Naive thymus-derived CD4-positive, alpha-beta T cell (primary cell): ENCODE results near the gene SAPCD2. TPM values are rescaled to one million over a fixed set of nuclear protein-coding genes. Genes with fewer than 3 reads are reported as not detected.
"Not testable (repeated sequence)": the region's sequence is repeated elsewhere in the genome, so short reads cannot be mapped to it uniquely, and the experiment has no call there.

Experiments
- ATAC-seq: fragments of 150-1000 bp; cut with Tn5 transposase; 2 replicates; pipeline ENCODE4 v1.10.0; 2021; ENCODE audit warnings: mild to moderate bottlenecking, moderate library complexity
- CTCF ChIA-PET: fragments of 350-600 bp; sonication (Branson Sonifier 250); formaldehyde crosslinking; loops from one replicate; lab custom pipeline; 2021; ENCODE audit warnings: antibody characterized with exemption; lab: Charles Lee
- POLR2A ChIA-PET: fragments of 350-600 bp; sonication (Branson Sonifier 250); formaldehyde crosslinking; loops from one replicate; lab custom pipeline; 2021; ENCODE audit warnings: antibody characterized with exemption, inconsistent platforms; lab: Charles Lee
- DNase-seq, 9 donors: peaks; one replicate each; pipeline versions ENCODE4 v3.0.0 to v3.0.0-alpha.2; 2020 to 2022; ENCODE audit warnings: mixed read lengths in 1 of 9
- H3K27ac ChIP-seq: one replicate; pipeline ENCODE4 v1.7.0; 2013; ENCODE audit warnings: mild to moderate bottlenecking, low read depth, low read length, moderate library complexity
- H3K27me3 ChIP-seq, 2 donors: one replicate each; pipeline ENCODE4 v1.7.0; 2013; ENCODE audit warnings: low read length in 2 of 2, mild to moderate bottlenecking in 2 of 2, moderate library complexity in 2 of 2; ENCODE audit not compliant: control insufficient read depth in 2 of 2, insufficient read depth in 2 of 2
- H3K36me3 ChIP-seq, 3 experiments: 1 replicate in 2 of 3; 2 replicates in 1 of 3; pipeline ENCODE4 v1.7.0; 2013; ENCODE audit warnings: low read length in 3 of 3, mild to moderate bottlenecking in 3 of 3, moderate library complexity in 1 of 3; ENCODE audit not compliant: insufficient read depth in 3 of 3, control insufficient read depth in 2 of 3
- H3K4me1 ChIP-seq, 2 donors: one replicate each; pipeline ENCODE4 v1.7.0; 2013; ENCODE audit warnings: low read length in 2 of 2, mild to moderate bottlenecking in 2 of 2, moderate library complexity in 1 of 2; ENCODE audit not compliant: control insufficient read depth in 2 of 2, insufficient read depth in 2 of 2
- H3K4me3 ChIP-seq: 2 replicates; pipeline ENCODE4 v1.7.0; 2013; ENCODE audit warnings: mild to moderate bottlenecking, low read length
- H3K9me3 ChIP-seq, 3 experiments: 1 replicate in 2 of 3; 2 replicates in 1 of 3; pipeline ENCODE4 v1.7.0; 2013; ENCODE audit warnings: low read length in 3 of 3; ENCODE audit not compliant: control insufficient read depth in 2 of 3
- H3K27ac Mint-ChIP-seq, 9 donors: one replicate each; pipeline ENCODE4 v1.8.0; 2020 to 2022; ENCODE audit warnings: mixed read lengths in 9 of 9, mild to moderate bottlenecking in 8 of 9, moderate library complexity in 5 of 9, inconsistent platforms in 2 of 9
- H3K27me3 Mint-ChIP-seq, 5 donors: one replicate each; pipeline ENCODE4 v1.8.0; 2021 to 2022; ENCODE audit warnings: mixed read lengths in 5 of 5, mild to moderate bottlenecking in 1 of 5
- H3K36me3 Mint-ChIP-seq, 5 donors: one replicate each; pipeline ENCODE4 v1.8.0; 2020 to 2022; ENCODE audit warnings: mixed read lengths in 5 of 5, mild to moderate bottlenecking in 3 of 5, inconsistent platforms in 1 of 5
- H3K4me1 Mint-ChIP-seq, 7 donors: one replicate each; pipeline ENCODE4 v1.8.0; 2020 to 2022; ENCODE audit warnings: mixed read lengths in 7 of 7, mild to moderate bottlenecking in 3 of 7, inconsistent platforms in 1 of 7
- H3K4me3 Mint-ChIP-seq, 10 donors: one replicate each; pipeline ENCODE4 v1.8.0; 2020 to 2022; ENCODE audit warnings: mild to moderate bottlenecking in 10 of 10, mixed read lengths in 10 of 10, moderate library complexity in 6 of 10, inconsistent platforms in 2 of 10
- H3K9me3 Mint-ChIP-seq, 11 donors: one replicate each; pipeline ENCODE4 v1.8.0; 2020 to 2022; ENCODE audit warnings: mixed read lengths in 11 of 11, mild to moderate bottlenecking in 4 of 11, inconsistent platforms in 1 of 11, moderate library complexity in 1 of 11
- intact Hi-C, 2 donors: fragments of 100-400 bp; cut with micrococcal nuclease; formaldehyde crosslinking; loops; one replicate each; pipeline ENCODE4 v1.15.1; 2023
- polyA plus RNA-seq, 2 donors: library from polyadenylated mRNA; unstranded; fragments of 300-500 nt; fragmentation: Illumina TruSeq; gene quantifications; one replicate each; pipeline ENCODE4 v1.2.3, GENCODE V29; 2021
- total RNA-seq, 6 experiments: library from RNA in 5 of 6; stranded (reverse) in 5 of 6; gene quantifications; 1 replicate in 5 of 6; 2 replicates in 1 of 6; pipeline ENCODE4 v1.2.3 and lab custom pipeline; 2021 to 2026

The SAPCD2 gene
- total and polyA plus RNA-seq, 7 experiments from 2014 or later, result 0.16 to 22.1 (median 0.47) TPM; not detected in 1

DNA sequence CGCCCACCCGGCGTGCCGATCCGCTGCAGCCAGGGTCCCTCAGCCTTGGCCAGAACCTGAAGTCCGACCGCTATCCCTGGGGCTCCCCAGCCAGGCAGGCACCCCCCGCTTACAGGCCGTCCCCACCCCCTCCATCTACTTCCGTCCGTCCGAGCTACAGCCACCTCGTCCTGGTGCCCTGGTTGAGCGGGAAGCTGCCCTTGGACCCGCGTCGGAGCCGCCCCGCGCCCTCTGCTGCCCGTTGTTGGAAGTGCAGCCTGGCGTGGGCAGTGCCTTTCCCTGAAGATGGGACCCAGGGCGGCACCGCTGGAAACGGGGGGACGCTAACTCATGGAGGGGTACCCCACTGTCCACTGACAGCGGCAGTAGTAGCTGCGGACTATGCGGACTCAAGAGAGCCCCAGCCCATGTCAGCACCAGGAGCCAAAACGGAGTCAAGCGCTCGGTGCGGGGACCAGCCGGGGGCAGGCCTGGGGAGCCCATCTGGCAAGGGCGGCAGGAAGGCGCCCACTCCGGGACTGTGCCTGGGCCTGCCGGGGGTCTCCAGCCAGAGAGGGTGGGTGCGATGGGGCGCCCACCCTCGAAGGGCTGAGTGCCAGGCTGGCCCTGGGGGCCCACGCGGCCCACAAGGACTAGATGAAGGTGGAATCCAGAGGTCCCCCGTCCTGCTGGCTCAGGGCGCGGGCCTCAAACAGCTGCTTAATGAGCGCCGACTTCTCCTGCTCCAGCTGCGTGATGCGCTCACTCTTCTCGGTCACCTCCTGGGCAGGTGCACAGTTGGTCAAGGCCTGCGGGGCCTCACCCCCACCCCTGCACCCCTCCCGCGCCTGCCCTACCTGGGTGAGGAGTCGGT lies 6.1 kb downstream of the SAPCD2 start:
- H3K27me3 Mint-ChIP-seq, result no peaks in the 10 kb centered on the region
- H3K36me3 ChIP-seq, result no peaks in the 10 kb centered on the region
- ChIA-PET POLR2A (interaction anchor here (0.6 to 1.3 kb wide), 3 partner anchors 22 to 176 kb away, joined by 3 read pairs; partner anchors contain the start of genes MAN1B1 and TUBB4B), CTCF (interaction anchor here (0.5 to 2.5 kb wide), 4 partner anchors 13 to 293 kb away, joined by 3 to 11 read pairs (median 7); partner anchors contain the start of genes MAN1B1 and UAP1L1)
- H3K4me1 Mint-ChIP-seq, result peaks cover 4 to 15% (median 5%) of the 10 kb centered on the region in 7 donors
- ATAC-seq (peak; percentile 53), DNase-seq (peak in 4 of 9 donors; percentile 39 to 78 (median 62))
- no peak overlapping the region for H3K27ac ChIP-seq
- no peaks in the 10 kb centered on the region for H3K9me3 ChIP-seq
- H3K9me3 Mint-ChIP-seq, result no peaks in the 10 kb centered on the region
- H3K4me3 Mint-ChIP-seq, result no peak overlapping the region
- intact Hi-C loops, result loop anchor here (1.0 to 10.0 kb wide), 2 partner anchors 277 to 279 kb away; no protein-coding TSS in a partner anchor
- peaks cover 0 to 4% (median 0%) of the 10 kb centered on the region in 5 donors for H3K36me3 Mint-ChIP-seq
- no peaks in the 10 kb centered on the region for H3K27me3 ChIP-seq
- no peak overlapping the region for H3K27ac Mint-ChIP-seq
- no peak overlapping the region for H3K4me3 ChIP-seq
- H3K4me1 ChIP-seq, result peaks cover 0 to 5% of the 10 kb centered on the region in 2 donors

DNA sequence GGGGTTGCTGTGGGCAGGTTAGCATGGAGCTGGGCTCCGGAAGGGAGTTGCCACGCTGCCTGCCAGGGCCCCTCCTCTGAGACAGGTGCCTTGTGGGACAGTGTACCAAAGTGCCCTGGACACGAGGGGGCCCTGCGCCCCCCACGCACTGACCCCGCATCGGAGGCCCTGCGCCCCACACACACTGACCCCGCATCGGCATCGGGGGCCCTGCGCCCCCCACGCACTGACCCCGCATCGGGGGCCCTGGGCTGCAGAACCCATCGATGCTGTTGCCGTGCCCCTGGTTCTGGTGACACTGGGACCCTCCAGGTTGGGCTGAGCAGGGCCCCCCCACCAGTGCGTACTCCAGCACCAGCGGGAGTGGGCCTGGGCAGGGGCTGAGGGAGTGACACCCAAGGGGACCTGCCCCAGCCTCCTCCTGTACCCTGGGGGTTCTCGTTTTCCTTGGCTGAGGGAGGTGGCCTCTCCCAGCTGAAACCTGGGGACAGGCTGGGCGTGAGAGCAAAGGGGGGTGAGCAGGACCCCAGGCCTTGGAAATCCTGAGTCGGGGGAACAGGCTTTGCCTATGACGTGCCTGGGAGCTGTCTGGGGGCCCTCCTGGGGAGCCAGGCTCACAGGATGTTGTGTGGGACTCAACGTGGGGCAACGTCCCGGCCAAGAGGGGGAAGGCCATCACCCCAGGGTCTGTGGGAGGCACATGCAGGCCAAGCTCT lies 6.9 kb downstream of the SAPCD2 start:
- no peaks in the 10 kb centered on the region for H3K27me3 Mint-ChIP-seq
- DNase-seq, result no peak
- ChIA-PET CTCF (interaction anchor here (0.5 to 2.5 kb wide), 4 partner anchors 14 to 292 kb away, joined by 3 to 11 read pairs (median 7); partner anchors contain the start of genes MAN1B1 and UAP1L1), POLR2A (interaction anchor here (0.6 to 1.3 kb wide), 3 partner anchors 23 to 177 kb away, joined by 3 read pairs; partner anchors contain the start of genes MAN1B1 and TUBB4B)
- H3K4me1 Mint-ChIP-seq, result peaks cover 4 to 11% (median 5%) of the 10 kb centered on the region in 7 donors
- Histone ChIP-seq H3K27me3 (no peaks in the 10 kb centered on the region), H3K27ac (no peak overlapping the region), H3K36me3 (no peaks in the 10 kb centered on the region), H3K9me3 (no peaks in the 10 kb centered on the region), H3K4me1 (peaks cover 0 to 3% of the 10 kb centered on the region in 2 donors), H3K4me3 (no peak overlapping the region)
- H3K9me3 Mint-ChIP-seq, result no peaks in the 10 kb centered on the region
- H3K27ac Mint-ChIP-seq, result no peak overlapping the region
- H3K4me3 Mint-ChIP-seq, result no peak overlapping the region
- intact Hi-C loops, result loop anchor here (1.0 to 10.0 kb wide), 2 partner anchors 276 to 279 kb away; no protein-coding TSS in a partner anchor
- ATAC-seq, result no peak
- H3K36me3 Mint-ChIP-seq, result peaks cover 0 to 4% (median 0%) of the 10 kb centered on the region in 5 donors

DNA sequence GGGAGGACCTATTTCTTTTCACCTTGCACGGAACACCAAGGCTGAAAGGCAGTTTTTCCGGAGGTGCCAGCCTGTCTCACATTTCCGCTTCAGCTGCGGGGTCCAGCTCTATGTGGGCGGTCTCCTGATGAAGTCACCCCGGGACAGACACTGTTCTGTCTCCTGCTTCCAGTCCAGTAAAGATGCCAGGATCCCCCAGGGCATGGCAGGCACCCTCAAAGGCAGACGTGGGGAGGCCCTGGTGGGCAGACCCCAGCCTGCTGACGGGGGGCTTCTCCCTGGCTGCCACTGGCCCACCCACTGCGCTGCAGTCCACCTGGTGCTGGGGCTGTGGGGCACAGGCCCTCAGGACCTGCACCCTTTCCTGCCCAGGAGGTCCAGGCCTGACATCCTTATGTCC lies 7.6 kb downstream of the SAPCD2 start:
- CTCF ChIA-PET, result interaction anchor here (2.5 kb wide), 1 partner anchor 16 kb away, joined by 11 read pairs; no protein-coding TSS in a partner anchor
- H3K27me3 ChIP-seq, H3K4me1 ChIP-seq, H3K27ac Mint-ChIP-seq, H3K4me1 Mint-ChIP-seq, H3K9me3 ChIP-seq, H3K9me3 Mint-ChIP-seq, ATAC-seq, POLR2A ChIA-PET, H3K4me3 Mint-ChIP-seq, H3K27ac ChIP-seq, H3K27me3 Mint-ChIP-seq, DNase-seq, H3K36me3 Mint-ChIP-seq, H3K4me3 ChIP-seq, H3K36me3 ChIP-seq: not testable (repeated sequence)
- intact Hi-C loops, result loop anchor here in 1 of 2 donors (10.0 kb wide), 1 partner anchor 278 kb away; no protein-coding TSS in a partner anchor

DNA sequence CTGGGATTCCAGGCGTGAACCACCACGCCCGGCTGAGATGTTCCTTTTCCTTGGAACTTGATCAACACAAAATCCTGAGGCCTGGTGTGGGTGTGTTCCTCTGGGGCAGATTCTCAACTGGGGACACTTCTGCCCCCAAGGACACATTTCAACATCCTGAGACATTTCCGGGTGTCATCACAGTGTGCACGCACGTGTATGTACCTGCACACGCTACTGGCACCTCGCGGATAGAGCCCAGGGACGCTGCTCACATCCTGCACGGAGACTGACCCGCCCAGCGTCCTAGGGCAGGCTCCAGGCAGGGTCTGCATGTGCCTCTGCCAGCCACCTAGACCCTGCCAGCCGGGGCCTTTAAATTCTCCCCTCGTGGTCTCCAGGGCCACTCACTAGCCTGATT lies 8.0 kb downstream of the SAPCD2 start:
- no peaks in the 10 kb centered on the region for H3K36me3 ChIP-seq
- no peaks in the 10 kb centered on the region for H3K9me3 Mint-ChIP-seq
- no peak overlapping the region for H3K4me3 Mint-ChIP-seq
- H3K27me3 ChIP-seq, result no peaks in the 10 kb centered on the region
- POLR2A ChIA-PET, result no interaction called here
- H3K36me3 Mint-ChIP-seq, result peaks cover 0 to 4% (median 0%) of the 10 kb centered on the region in 5 donors
- H3K4me1 Mint-ChIP-seq, result peaks cover 0 to 3% (median 0%) of the 10 kb centered on the region in 7 donors
- no peaks in the 10 kb centered on the region for H3K4me1 ChIP-seq
- no peak overlapping the region for H3K27ac Mint-ChIP-seq
- ATAC-seq, result no peak
- H3K4me3 ChIP-seq, result no peak overlapping the region
- intact Hi-C loops, result loop anchor here in 1 of 2 donors (10.0 kb wide), 1 partner anchor 278 kb away; no protein-coding TSS in a partner anchor
- no peak for DNase-seq
- H3K27me3 Mint-ChIP-seq, result no peaks in the 10 kb centered on the region
- CTCF ChIA-PET, result interaction anchor here (2.5 kb wide), 1 partner anchor 16 kb away, joined by 11 read pairs; no protein-coding TSS in a partner anchor
- H3K9me3 ChIP-seq, result no peaks in the 10 kb centered on the region
- H3K27ac ChIP-seq, result no peak overlapping the region

DNA sequence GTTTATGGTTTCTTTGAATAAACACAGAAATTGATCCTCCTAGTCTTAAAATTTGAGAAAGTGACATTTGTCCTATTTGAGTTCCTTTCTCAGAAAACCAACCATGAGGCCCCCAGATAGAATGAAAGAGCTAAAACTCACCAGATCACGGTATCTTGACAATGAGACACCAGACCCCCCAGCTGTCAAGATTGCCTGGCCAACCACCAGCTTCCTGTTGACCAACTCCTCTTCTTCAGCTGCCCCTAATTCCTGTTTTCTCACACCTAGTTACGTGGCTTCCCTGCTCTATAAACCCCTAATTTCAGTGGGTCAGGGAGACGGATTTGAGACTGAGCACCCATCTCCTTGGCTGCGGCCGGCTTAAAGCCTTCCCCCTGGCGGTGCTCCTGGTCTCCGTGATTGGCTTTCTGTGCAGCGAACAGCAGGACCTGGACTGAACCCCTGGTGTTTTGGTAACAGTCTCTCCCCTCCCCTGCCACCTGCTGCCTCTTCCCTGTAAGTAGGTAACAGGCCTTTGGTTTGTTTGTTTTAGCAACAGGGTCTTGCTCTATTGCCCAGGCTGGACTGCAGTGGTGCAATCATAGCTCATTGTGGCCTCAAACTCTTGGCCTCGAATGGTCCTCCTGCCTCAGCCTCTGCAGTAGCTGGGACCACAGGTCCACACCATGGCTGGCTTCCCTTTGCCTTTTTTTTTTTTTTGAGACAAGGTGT lies 11.7 kb downstream of the SAPCD2 start:
- ChIA-PET POLR2A (interaction anchor here (1.1 kb wide), 1 partner anchor 12 kb away, joined by 4 read pairs; no protein-coding TSS in a partner anchor), CTCF (interaction anchor here (0.6 kb wide), 1 partner anchor 76 kb away, joined by 3 read pairs; no protein-coding TSS in a partner anchor)
- no peak overlapping the region for H3K4me3 ChIP-seq

DNA sequence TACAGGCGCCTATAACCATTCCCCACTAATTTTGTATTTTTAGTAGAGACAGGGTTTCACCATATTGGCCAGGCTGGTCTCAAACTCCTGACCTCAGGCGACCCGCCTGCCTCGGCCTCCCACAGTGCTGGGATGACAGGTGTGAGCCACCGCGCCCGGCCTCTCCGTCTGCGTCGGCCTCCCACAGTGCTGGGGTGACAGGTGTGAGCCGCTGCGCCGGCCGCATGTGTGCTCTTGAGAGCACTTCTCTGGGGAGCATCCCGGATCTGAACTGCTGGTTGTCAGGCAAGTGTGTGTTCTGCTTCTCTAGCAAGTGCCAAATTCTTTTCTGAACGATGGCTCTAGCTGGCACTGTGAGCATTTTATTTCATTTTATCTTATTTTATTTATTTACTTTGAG lies 12.8 kb downstream of the SAPCD2 start:
- DNase-seq (no peak), ATAC-seq (no peak)
- ChIA-PET CTCF (no interaction called here), POLR2A (no interaction called here)
- Mint-ChIP-seq H3K4me1 (peaks cover 0 to 2% (median 0%) of the 10 kb centered on the region in 7 donors), H3K4me3 (no peak overlapping the region), H3K36me3 (no peaks in the 10 kb centered on the region), H3K9me3 (no peaks in the 10 kb centered on the region), H3K27ac (no peak overlapping the region), H3K27me3 (peaks cover 0 to 18% (median 0%) of the 10 kb centered on the region in 5 donors)
- no peaks in the 10 kb centered on the region for H3K9me3 ChIP-seq
- H3K4me1 ChIP-seq, result peaks cover 4 to 8% of the 10 kb centered on the region in 2 donors
- no peak overlapping the region for H3K4me3 ChIP-seq
- H3K36me3 ChIP-seq, result no peaks in the 10 kb centered on the region
- peaks cover 0 to 6% of the 10 kb centered on the region in 2 donors for H3K27me3 ChIP-seq
- no peak overlapping the region for H3K27ac ChIP-seq
- intact Hi-C loops, result no loop called here

More for the DNA sequence above, 11.7 kb downstream of the SAPCD2 start:
- H3K4me1 ChIP-seq, result no peaks in the 10 kb centered on the region
- Mint-ChIP-seq H3K4me1 (peaks cover 0 to 2% (median 0%) of the 10 kb centered on the region in 7 donors), H3K4me3 (no peak overlapping the region), H3K27me3 (peaks cover 0 to 13% (median 0%) of the 10 kb centered on the region in 5 donors), H3K27ac (no peak overlapping the region), H3K9me3 (no peaks in the 10 kb centered on the region), H3K36me3 (no peaks in the 10 kb centered on the region)
- no peaks in the 10 kb centered on the region for H3K27me3 ChIP-seq
- no peak for ATAC-seq
- intact Hi-C loops, result no loop called here
- DNase-seq, result no peak
- H3K27ac ChIP-seq, result no peak overlapping the region
- no peaks in the 10 kb centered on the region for H3K36me3 ChIP-seq
- H3K9me3 ChIP-seq, result no peaks in the 10 kb centered on the region
